Fibroblast of skin of right quadriceps (primary cell): ENCODE results near the gene TNNT2.

ENCODE experiments used
- DNase-seq: peaks from one replicate; pipeline ENCODE4 v3.0.0-alpha.2; 2013

Gene TNNT2

DNA sequence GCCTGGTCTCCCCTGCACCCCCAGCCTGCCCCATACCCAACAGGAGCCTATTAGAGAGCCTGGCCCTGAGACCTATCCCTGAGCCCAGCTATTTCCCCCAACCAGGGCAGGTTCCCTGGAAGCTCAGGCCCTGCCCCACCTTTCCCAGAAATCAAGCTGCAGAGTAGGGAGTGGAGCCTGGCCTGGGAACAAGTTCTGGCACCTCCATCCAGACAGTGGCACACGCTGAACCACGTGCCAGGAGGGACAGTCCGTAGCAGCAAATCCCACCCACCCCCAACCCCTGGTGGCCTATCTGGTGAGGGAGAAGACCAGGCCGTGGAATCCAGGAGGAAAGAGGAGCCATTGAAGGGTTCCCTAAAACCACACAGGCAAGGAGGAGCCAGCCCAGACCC lies 22.6 kb downstream of the TNNT2 start:
- no peak for DNase-seq

DNA sequence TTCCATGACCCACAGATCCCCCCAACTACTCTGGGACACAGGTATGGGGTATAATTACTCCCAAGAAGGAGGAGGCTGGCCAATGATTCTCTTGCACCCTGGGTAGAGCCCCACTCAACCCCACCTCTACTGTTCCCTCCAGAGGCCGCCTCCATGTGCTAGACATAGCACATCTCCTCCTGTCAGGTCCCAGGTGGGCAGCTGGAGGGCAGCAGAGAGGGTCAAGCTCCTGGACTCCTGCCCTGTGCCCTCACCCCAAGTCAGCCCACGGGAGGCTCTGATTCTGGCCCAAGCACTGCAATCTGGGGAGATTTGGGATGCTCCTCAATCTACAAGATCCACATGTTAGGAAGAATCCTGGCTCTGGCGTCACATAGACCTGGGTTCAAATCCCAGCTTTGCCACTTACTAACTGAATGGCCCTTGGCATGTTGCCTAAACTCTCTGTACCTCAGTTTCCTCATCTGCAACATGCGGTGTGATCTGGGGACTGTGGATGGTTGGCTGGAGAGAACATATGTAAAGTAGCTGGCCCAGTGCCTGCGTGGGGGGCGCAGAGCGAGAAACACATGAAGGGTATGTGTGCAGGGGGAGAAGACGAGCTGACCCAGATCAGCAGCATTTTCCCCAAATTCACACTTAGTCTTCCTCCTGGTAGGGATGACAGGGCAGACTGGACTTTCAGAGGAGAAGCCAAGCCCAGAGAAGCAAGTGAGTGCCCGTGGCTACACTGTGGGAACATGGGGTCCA lies 23.2 kb downstream of the TNNT2 start:
- DNase-seq = no peak

DNA sequence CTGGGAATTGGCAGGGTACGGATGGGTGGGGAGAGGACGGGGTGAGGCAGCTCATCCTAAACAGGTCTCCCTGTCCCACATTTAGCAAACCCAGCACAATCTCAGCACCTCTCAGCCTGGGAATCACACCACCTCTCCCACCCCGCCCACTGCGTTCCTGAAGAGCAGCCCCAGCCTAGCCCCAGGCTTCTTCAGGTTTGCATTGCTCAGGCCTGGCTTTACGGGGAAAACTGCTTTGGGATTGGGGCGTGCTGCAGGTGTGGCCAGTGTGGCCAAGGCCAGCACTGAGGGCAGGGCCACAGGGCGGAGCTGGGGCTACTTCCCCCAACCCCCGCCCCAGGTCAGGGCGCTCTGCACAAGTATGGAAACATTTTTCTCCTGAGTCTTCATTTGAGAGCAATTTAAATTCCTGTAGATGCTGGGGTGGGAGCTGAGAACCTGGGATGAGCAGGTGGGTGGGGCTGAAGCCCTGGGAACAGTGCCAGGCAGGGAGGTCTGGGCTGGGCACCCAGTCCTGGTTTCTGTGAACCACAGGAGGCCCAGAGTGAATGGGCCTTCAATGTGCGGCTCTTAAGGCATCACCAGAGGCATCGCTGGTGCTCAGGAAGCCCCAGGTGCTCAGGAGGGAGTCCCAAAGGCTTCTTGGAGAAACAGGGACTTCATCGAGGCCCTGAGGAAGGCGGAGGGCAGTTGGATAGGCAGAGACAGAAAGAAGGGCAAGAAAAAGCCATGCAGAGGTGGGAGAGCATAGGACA lies 24.1 kb downstream of the TNNT2 start:
- no peak for DNase-seq

DNA sequence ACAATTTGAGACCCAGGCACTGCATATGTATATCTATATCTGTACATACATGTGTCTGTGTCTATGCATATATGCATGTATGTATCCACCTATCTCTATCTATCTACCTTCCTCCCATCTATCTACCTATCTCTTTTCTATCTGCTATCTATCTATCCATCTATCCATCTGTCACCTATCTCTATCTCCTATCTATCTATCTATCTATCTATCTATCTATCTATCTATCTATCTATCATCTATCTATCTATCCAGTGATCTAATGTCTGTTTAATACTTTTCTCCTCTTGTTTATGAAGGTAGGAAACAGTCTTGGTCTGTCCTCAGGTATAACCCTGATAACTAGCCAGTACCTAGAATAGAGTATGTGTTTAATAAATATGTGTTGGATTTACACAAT lies 25.9 kb downstream of the TNNT2 start:
- no peak for DNase-seq

DNA sequence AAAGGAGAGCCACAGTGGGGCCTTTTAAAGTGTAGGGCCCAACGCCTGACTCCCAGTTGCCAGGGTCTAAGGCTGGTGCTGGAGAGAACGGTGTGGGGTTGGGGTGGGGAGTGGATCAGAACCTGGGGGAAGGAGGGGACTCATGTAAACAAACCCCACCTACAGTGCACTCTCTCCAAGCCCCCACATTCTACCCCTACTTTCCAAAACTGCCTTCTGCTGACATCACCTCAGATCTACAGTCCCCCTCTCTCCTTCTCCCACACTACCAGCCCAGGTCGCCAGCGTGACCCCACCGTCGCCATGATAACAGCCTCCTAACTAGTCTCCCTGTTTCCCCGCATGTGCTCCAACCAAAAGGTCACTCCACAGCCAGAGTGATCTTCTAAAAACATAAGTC lies 26.6 kb downstream of the TNNT2 start:
- no peak for DNase-seq

DNA sequence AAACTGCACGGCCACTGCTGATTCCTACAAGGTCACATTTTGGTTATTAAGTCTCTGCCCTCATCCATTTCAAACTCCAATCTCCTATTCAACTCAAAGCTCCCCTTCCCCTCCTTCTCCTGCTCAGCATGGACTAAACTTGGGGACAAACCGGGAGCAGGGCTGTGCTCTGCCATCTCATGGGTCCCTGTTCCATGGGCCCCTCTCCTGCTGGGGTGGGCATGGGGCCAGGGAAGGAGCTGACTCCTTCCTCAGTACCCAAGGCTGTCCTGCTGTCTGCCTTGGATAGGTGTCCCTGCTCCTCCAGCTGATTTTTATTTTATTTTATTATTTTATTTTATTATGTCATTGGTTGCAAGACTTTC lies 27.1 kb downstream of the TNNT2 start:
- no peak for DNase-seq

DNA sequence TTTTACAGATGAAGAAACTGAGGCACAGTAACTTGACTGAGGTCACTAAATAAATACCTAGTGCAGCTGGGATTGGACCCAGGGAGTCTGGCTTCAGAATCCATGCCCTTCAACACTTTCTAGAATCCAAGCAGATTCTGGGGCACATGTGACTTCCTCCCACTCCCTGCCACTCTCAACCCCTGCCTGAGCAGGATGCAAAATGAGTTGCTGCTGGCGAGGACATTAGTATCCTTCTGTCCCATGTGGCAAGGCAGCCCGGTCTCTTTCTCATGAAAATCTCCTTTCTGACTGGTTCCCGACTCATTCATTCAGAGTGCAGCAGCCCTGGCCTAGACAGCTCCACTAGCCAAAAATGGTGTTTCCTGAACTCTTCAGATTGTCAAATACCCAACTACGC lies 28.4 kb downstream of the TNNT2 start:
- DNase-seq = no peak

DNA sequence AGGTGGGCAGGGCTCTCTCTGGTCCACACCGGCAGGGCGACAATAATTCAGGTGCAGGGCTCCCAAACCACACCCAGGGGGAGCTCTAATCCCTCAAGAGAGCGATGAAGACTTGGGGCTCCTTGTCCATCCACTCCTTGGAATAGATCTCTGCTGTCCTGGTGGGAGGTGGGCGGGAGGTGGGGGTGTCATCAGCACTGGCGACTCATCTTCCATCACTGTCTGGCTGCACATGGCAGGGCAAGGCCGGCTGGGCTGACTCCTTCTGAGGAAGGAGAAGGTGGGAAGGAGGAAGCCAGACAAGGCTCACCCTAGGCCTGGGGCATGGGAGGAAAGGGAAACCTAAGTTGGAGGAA lies 29.3 kb downstream of the TNNT2 start:
- DNase-seq = peak; percentile 56

DNA sequence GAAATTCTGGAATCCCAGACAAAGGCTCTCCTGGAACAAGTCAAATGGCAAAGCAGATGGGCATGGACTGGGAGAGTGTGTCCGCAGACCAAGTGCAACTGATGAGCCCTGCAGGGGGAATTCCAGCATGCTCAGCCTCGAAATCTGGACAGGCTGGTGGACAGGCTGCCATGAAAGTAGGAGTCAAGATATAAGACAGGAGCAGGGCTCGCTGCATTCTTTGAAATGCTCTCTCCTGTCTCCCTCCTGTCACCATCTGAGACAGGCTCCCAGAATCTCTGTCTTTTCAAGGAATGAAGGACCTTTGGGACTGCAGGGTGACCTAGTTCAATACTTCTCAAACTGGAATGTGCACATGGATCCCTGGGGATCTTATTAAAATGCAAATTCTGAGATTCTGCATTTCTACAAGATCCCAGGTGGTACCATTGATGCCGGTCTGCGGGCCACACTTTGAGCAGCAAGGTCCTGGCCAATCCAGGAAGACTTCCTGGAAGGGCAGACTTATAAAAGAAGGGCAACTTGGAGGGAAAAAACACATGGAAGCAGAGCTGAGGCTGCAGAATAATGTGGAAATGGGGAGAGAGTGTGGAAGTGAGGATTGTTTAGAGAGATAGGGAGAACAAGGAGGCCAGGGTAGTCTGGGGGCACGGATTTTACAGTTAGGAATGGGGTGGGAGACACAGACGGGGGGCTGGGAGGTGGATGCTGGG lies 29.8 kb downstream of the TNNT2 start:
- DNase-seq = no peak

DNA sequence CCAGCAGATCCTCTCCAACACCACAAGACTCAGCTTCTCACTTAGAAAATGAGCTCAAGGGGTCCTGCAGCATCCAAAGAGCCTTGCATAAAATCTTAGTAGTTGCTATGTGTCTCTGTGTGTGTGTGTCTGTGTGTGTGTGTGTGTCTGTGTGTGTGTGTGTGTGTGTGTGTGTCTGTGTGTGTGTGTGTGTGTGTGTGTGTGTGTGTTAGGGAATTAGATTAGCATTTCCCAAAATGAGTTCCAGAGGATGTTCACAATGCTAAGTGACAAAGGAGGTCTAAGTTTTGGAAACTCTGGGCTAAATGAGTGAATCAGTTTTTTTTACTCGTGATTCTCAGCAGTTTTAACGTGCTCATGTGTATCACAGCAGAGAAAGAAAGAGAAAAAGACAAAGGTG lies 30.5 kb downstream of the TNNT2 start:
- no peak for DNase-seq

DNA sequence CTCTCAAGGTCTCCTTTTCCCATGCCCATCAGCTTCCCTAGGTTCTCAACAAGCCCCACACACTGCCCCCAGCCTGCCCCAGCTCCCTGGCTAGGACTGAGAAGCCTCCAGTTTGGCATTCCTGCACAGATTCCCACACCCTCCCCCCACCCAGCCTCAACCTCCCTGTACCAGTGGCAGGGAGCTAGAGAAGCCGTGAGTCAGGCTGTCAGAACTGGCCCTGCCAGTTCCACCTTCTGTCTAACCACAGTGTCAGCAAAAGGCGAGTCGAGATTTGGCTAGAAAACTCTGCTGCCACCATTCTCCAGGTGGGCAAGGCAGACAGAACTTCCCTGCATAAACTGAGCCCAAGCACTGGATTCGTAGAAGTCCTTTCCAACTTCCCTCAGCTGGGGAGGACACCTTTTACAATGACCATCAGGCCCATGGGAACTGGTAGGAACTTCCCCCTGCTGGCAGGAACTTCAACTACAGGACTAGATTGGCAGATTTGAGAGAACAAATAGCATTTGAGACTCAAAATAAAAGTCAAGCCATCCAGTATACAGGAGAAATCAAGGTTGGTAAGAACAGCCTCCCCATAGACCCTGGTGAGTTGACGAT lies 31.0 kb downstream of the TNNT2 start:
- peak; percentile 50 for DNase-seq

DNA sequence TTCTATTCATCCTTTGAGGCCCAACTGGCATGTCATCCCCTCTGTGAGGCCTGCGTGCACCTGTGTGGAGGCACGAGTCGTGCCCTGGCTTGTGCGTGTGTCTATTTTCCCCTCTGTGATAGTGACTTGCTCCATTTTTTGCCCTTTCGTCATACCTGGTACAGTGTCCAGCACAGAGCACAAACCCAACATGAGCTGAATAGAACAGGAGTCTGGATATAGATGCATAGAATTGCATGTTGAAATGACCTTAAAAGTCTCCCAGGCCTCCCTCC lies 32.5 kb downstream of the TNNT2 start:
- DNase-seq = no peak

DNA sequence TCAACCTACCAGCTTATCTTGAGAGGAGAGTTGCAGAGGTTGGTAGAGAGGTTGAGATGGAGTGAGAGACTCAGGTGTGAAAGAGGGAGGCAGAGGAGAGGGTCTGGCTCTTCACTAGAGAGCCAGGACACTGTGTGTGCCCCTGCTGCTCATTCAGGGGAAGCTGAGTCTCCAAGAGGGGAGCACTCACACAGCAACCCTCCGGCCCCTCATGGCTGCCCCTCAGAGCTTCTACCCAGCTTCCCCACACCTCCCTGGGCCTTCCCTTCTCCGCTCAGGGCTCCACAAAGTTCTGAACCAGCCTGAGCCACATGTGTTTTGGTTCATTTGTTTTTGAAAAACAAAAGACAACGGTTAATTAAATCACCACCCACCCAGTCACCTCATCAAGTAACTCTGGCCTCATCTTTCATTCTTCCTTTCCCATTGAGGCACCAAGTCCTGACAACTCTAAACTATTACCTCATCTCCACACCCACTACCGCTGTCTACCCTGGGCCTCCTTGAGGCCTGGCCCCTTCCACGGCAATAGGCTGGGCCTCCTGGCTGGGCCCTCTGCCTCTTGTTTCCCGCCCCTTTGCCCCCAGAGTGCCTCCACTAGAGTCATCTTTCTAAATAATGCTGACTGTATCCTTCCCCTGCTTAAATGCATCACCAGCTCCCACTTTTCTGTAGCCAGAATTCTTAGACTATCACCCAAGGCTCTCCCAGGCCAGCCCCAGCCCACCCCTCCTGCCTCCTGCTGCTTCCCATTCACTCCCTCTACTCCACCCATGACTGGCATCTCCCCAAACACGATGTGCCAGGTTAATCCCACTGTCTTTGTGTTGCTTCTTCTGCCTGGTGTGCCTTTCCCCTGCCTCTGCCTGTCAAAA lies 33.0 kb downstream of the TNNT2 start:
- DNase-seq = no peak

DNA sequence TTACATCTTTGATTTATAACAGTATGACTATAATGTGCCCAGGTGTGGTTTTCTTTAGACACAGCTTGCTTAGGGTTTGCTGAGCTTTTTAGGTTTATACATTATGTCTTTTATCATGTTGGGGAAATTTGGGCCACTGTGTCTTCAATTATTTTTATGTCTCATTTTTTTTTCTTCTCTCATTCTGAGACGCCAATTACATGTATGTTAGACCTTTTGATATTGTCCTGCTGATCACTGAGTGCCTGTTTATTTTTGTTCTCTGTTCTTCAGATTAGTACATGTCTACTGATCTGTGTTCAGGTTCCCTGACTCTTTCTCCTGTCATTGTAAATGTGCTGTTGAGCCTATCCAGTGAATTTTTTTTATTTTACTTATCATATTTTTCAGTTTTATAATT lies 36.1 kb downstream of the TNNT2 start:
- no peak for DNase-seq

DNA sequence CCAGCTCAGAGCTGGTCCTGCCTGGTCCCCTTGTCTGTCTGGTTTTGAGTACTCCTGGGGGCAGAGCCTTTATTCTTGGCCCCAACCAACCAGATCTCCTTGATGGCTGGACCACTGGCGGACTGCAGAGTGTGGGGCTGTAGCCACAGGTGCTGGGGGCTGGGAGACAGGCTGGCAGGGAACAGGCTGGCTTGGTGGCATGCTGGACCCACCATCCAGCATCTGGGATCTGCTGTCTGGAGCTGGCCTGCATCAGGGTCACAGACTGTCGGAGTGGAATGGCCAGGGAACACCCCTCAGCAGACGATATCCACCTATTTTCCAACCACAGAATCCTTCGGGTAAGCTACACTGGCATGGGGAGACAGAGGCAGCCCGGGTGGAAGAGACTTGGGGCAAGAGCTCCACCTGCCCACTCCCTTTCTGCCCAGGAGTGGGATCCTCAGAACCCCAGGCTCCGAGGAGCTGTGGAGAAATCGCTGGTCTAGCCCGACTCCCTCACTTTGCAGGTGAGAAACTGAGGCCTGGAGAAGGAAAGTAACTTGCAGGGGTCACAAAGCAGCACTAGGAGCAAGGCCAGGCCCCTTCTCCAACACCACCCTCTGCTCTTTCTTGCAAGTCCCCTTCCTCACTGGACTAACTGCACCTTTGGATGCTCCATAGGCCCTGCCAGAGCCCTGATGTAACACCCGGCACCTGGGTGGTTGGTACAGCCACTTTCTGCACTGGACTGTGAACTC lies 40.6 kb downstream of the TNNT2 start:
- no peak for DNase-seq

DNA sequence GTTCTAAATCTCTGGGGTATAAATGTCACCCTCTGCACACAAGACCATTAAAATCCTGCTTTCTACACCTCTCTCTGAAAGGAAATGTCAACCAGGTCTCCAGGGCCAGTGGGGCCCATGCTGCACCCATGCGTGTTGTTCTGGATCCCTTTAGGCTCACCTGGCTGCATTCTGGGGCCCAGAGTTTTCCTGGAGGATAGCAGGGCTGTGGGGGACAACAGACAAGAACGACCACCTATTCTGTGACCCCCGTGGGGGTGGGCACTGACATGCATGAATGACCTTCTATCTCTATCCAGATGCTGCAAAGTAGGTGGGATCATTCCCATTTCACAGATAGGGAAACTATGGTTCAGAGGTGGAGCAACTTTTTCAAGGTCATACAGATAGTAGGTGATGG lies 41.6 kb downstream of the TNNT2 start:
- DNase-seq = no peak

DNA sequence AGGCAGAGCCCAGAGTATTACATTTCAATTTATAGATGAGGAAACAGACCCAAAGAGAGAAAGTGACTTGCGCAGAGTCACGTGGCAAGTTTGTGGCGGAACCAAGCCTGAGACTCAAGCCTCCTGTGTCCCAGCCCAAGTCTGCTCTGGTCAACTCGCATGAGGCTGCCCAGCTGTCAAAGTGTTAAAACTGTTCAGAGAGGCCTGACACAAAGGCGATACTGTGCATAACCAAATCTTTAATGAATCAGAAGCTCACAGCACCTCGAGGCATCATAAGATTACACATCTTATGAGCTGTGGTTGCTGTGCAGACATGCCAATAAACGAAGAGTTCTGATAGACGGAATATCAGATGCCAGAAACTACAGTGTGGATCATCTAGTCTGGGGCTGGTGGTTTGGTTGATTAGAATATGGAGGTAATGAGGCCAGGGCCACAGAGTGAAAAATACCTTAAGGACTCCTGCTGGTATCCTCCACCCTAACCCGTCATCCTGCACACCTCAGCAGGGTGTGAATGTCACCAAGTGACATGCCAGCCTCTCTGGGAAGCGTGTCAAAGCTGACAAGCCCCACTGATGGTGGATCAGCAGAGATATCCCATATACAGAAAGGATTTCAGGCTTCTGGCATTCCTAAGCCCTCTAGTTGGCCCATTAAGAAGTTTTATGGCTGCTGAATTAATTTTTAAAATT lies 42.2 kb downstream of the TNNT2 start:
- DNase-seq = no peak

DNA sequence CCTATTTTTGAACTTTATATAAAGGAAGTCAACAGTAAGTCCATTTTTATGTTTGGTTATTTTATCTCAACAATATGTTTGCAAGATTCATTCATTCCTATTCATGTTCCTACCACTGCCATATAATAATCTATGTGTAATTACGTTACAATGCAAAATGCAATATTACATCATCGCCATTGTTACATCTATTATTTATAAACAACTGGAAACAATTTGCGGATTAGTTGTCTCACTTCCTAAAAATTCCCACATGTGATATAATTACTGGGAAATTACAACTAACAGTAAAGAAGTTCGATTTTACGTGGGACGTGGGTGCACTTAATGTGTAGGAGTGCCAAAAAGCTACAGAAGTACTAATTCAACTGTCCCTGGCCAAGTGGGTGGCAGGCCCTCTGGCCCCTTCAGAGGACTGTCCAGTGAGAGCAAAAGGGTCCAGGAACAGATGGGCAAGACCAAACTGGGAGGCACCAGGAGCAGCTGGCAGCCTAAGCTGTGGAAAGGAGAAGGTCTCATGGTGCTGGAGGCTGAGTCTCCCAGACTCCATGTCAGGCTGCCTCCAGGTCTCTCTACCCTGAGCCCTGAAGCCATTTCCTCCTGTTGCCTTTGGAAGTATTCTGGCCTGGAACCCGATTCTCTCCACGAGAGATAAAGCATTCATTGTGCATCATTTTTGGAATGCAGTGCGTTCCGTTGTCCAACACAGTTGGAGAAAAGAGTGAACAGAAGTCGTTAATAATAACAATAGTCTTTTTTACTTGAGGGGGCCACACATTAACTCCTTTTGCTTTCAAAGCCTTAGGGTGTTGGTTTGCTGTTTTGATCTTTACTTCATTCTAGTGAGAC lies 42.9 kb downstream of the TNNT2 start:
- peak; percentile 52 for DNase-seq

DNA sequence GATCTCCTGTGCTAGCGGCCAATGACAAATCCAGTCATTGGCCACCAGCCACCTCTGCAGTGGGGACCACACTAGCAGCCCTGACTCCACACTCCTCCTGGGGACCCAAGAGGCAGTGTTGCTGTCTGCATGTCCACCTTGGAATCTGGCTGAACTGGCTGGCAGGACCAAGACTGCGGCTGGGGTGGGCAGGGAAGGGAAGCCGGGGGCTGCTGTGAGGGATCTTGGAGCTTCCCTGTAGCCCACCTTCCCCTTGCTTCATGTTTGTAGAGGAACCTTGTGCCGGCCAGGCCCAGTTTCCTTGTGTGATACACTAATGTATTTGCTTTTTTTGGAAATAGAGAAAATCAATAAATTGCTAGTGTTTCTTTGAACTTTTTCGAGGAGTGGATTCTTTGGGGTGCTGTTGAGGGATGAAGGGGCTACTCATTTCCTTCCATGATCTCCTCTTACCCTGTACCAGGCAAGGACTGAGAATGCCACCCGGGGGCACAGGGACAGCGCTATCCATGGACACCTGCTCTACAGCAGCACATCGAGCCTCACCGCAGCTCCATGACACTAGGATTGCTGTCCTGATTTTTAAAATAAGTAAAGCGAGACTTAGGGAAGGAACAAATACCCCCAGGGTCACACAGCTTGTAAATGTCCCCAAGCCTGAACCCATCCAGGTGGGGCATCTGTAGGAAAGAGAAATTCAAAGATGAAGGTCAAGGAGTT lies 44.7 kb downstream of the TNNT2 start:
- no peak for DNase-seq

DNA sequence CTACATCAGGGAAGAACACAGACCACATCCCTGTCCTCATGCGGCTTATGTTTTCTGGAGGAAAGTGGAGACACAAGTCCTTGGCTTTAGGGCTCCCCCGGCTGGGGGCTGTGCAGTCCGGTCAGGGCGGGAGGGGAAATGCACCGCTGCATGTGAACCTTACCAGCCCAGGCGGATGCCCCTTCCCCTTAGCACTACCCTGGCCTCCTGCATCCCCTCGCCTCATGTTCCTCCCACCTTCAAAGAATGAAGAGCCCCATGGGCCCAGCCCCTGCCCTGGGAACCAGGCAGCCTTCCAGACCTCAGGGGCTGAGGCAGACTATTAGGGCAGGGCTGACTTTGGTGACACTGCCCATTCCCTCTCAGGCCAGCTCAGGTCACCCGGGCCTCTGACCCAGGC lies 45.5 kb downstream of the TNNT2 start:
- no peak for DNase-seq
